Ovary (tissue), 9 donors: Measurements from ENCODE around the gene TBXAS1. TPM values are rescaled to one million over a fixed set of nuclear protein-coding genes. Genes with fewer than 3 reads are reported as not detected.

ENCODE experiments used
- DNase-seq, 5 donors: peaks; one replicate each; pipeline ENCODE4 v3.0.0-alpha.2; 2019 to 2020
- H3K27ac ChIP-seq, 2 donors: fragments of 200-600 bp; one replicate each; pipeline versions ENCODE4 v1.5.1 to v1.8.0; 2019 to 2022
- H3K27me3 ChIP-seq: fragments of 200-600 bp; one replicate; pipeline ENCODE4 v1.8.0; 2022
- H3K36me3 ChIP-seq: fragments of 200-600 bp; sonication (generic); one replicate; pipeline ENCODE4 v1.5.1; 2019
- H3K4me1 ChIP-seq: one replicate; pipeline ENCODE4 v1.8.1; 2013; ENCODE audit warnings: mild to moderate bottlenecking, moderate library complexity; ENCODE audit not compliant: insufficient read depth
- H3K4me3 ChIP-seq: fragments of 200-600 bp; sonication (generic); one replicate; pipeline ENCODE4 v1.5.1; 2017
- H3K9me3 ChIP-seq, 2 donors: fragments of 200-600 bp in 1 of 2; sonication (generic) in 1 of 2; one replicate each; pipeline versions ENCODE4 v1.5.1 to v1.8.1; 2013 to 2019; ENCODE audit warnings: mild to moderate bottlenecking in 1 of 2, moderate library complexity in 1 of 2
- CTCF ChIP-seq, 3 donors: fragments of 450-650 bp in 2 of 3; fragments of 200-600 bp in 1 of 3; IDR thresholded peaks; one replicate each; pipeline versions ENCODE4 v1.5.1 to v1.8.0; 2016 to 2022; ENCODE audit warnings: antibody characterized with exemption in 3 of 3, mild to moderate bottlenecking in 1 of 3
- EP300 ChIP-seq: sonication (generic); formaldehyde crosslinking; IDR thresholded peaks from one replicate; pipeline ENCODE4 v1.6.1; 2017; ENCODE audit warnings: antibody characterized with exemption
- POLR2A ChIP-seq: fragments of 450-650 bp; IDR thresholded peaks from one replicate; pipeline ENCODE4 v1.6.1; 2017; ENCODE audit warnings: antibody characterized with exemption, mild to moderate bottlenecking, moderate library complexity
- WGBS, 3 donors: extraction: QIAGEN DNeasy Blood & Tissue Kit in 1 of 3; methylation state at CpG; one replicate each; pipeline versions ENCODE4 v1.1.5 to v1.1.7; 2013 to 2017; 5-methylcytosine and 5-hydroxymethylcytosine counted together
- intact Hi-C, 4 donors: fragments of 100-400 bp; cut with DNase I; formaldehyde crosslinking; loops; one replicate each; pipeline versions ENCODE4 v1.11.0 to v1.15.1; 2022 to 2023
- polyA plus RNA-seq, 2 donors: library from polyadenylated mRNA; stranded (reverse); fragments of 200-250 nt in 1 of 2; fragments of 350-450 nt in 1 of 2; fragmentation: Illumina TruSeq in 1 of 2; extraction: RNeasy Lipid Tissue Mini Kit (QIAGEN cat#74804) in 1 of 2; gene quantifications; one replicate each; pipeline ENCODE4 v1.2.3, GENCODE V29; 2013 to 2014
- total RNA-seq, 7 donors: library from RNA; depleted of rRNA in 2 of 7; stranded (reverse); fragments of >200 nt in 2 of 7; fragmentation: NEBNext Ultra II Directional in 3 of 7; extraction: Animal tissue kit (Norgen Biotek cat#: 25700) in 3 of 7; gene quantifications; one replicate each; pipeline versions ENCODE4 v1.1.0 to v1.2.4, GENCODE V29; 2016 to 2023
- donor health status: DM: no; HTN: no; CAD: no; lungs with moderate emphysema.
- donor health status: DM: no; HTN: no; CAD: no.
- donor health status: Bipolar disorder and iron deficiency.
- donor health status: DM: yes; HTN: yes; CAD: no.
- donor health status: DM: no; HTN: no; CAD: no.
- donor health status: DM: yes; HTN: yes; CAD: no.

Gene TBXAS1
- total and polyA plus RNA-seq, 9 donors, result 3.1 to 16.8 (median 9.0) TPM

- no peaks in the 10 kb centered on the region for H3K9me3 ChIP-seq
- no peak for TF ChIP-seq CTCF (IDR thresholded peaks at IDR 0.05)
- no peak for TF ChIP-seq POLR2A
- no peak for TF ChIP-seq EP300
- no peak overlapping the region for H3K4me3 ChIP-seq
- H3K4me1 ChIP-seq, result no peaks in the 10 kb centered on the region
- no peaks in the 10 kb centered on the region for H3K27me3 ChIP-seq
- no peak overlapping the region for H3K27ac ChIP-seq
- no peak for DNase-seq
- no peaks in the 10 kb centered on the region for H3K36me3 ChIP-seq
- intact Hi-C loops, result no loop called here
- whole genome bisulfite sequencing, 3 donors, result 88 to 93% (median 88%) methylated on average over 3 of the region's 3 CpGs
Measured at GRCh38 chr7:139896288-139896687, 67.2 kb downstream of the TBXAS1 start.

- Histone ChIP-seq H3K27me3 (no peaks in the 10 kb centered on the region), H3K27ac (no peak overlapping the region), H3K4me1 (no peaks in the 10 kb centered on the region), H3K4me3 (no peak overlapping the region), H3K36me3 (no peaks in the 10 kb centered on the region), H3K9me3 (no peaks in the 10 kb centered on the region)
- DNase-seq, result no peak
- intact Hi-C loops, result no loop called here
- TF ChIP-seq EP300 (no peak), POLR2A (no peak), CTCF (IDR thresholded peaks at IDR 0.05) (no peak)
- 41 to 65% (median 47%) methylated on average over 6 of the region's 6 CpGs for WGBS, 3 donors
Measured at GRCh38 chr7:139896831-139897230, 67.8 kb downstream of the TBXAS1 start.

GRCh38 chr7:139897422-139898090, 68.5 kb downstream of the TBXAS1 start:
- Histone ChIP-seq H3K36me3 (no peaks in the 10 kb centered on the region), H3K4me3 (no peak overlapping the region), H3K27ac (no peak overlapping the region), H3K9me3 (no peaks in the 10 kb centered on the region), H3K27me3 (no peaks in the 10 kb centered on the region), H3K4me1 (no peaks in the 10 kb centered on the region)
- DNase-seq, result no peak
- intact Hi-C loops, result no loop called here
- whole genome bisulfite sequencing, 3 donors, result 87 to 93% (median 87%) methylated on average over 5 of the region's 5 CpGs
- TF ChIP-seq CTCF (IDR thresholded peaks at IDR 0.05), result no peak
- TF ChIP-seq EP300, result no peak
- no peak for TF ChIP-seq POLR2A

- Histone ChIP-seq H3K9me3 (no peaks in the 10 kb centered on the region), H3K4me3 (no peak overlapping the region), H3K4me1 (no peaks in the 10 kb centered on the region), H3K27ac (no peak overlapping the region), H3K36me3 (no peaks in the 10 kb centered on the region), H3K27me3 (no peaks in the 10 kb centered on the region)
- TF ChIP-seq CTCF (IDR thresholded peaks at IDR 0.05) (no peak), EP300 (no peak), POLR2A (no peak)
- intact Hi-C loops, result no loop called here
- no peak for DNase-seq
- 83 to 92% (median 91%) methylated on average over 12 of the region's 12 CpGs for WGBS, 3 donors
Measured at GRCh38 chr7:139898483-139898882, 69.4 kb downstream of the TBXAS1 start.
